Measurements from ENCODE around the gene TAS2R39. TPM values are rescaled to one million over a fixed set of nuclear protein-coding genes. Genes with fewer than 3 reads are reported as not detected.

The TAS2R39 gene
- total and polyA plus RNA-seq, 4 donors: not detected

- TF ChIP-seq REST (IDR thresholded peaks at IDR 0.05): no peak
Measured at GRCh38 chr7:143181349-143181748, 1.9 kb upstream of the TAS2R39 start (continued).

DNA sequence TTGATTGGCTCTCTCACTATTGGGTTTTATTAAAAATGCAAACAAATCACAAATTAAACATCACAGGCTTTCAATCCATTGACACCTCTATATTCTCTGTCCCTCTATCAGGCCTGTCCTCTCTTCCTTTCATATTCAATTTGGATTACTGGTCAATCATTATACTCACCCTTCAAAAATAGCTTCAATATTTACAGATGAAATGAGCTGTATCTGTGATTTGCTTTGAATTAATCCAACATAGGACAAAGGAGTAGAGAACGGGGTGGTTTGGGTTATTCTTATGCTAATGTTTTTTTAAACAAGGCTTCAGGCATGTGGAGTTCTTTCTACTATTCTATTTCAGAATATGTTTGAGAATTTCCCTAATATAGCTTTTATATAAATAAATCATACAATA, 2.3 kb downstream of the TAS2R39 start:
- Histone ChIP-seq H3K4me1 (ENCODE audit: control insufficient read depth in 4 of 4, insufficient read depth in 4 of 4, low read length in 3 of 4) (no peaks in the 10 kb centered on the region), H3K9me3 (ENCODE audit: control insufficient read depth in 4 of 4, low read length in 3 of 4) (no peaks in the 10 kb centered on the region), H3K27ac (ENCODE audit: low read depth in 1 of 2, low read length in 2 of 2) (no peak overlapping the region), H3K4me3 (ENCODE audit: low read depth in 1 of 3, low read length in 3 of 3) (no peak overlapping the region), H3K27me3 (ENCODE audit: control insufficient read depth in 4 of 4, insufficient read depth in 4 of 4, low read length in 3 of 4) (no peaks in the 10 kb centered on the region), H3K9ac (ENCODE audit: low read depth in 1 of 2, low read length in 2 of 2) (no peak overlapping the region), H3K36me3 (ENCODE audit: control insufficient read depth in 4 of 4, insufficient read depth in 3 of 4, low read depth in 1 of 4, low read length in 3 of 4) (no peaks in the 10 kb centered on the region)
- WGBS: 74% methylated on average over 1 of the region's 1 CpG
- DNase-seq (ENCODE audit: low spot score): no peak
- no peak for TF ChIP-seq FOXA1 (IDR thresholded peaks at IDR 0.05)
- TF ChIP-seq JUND (IDR thresholded peaks at IDR 0.05): no peak
- no peak for TF ChIP-seq YY1 (IDR thresholded peaks at IDR 0.05)
- no peak for TF ChIP-seq FOXA2 (IDR thresholded peaks at IDR 0.05)
- no peak for TF ChIP-seq RXRA (IDR thresholded peaks at IDR 0.05)
- TF ChIP-seq EGR1 (IDR thresholded peaks at IDR 0.05; ENCODE audit: low read depth in 2 of 2): no peak
- TF ChIP-seq SP1 (IDR thresholded peaks at IDR 0.05): no peak

DNA sequence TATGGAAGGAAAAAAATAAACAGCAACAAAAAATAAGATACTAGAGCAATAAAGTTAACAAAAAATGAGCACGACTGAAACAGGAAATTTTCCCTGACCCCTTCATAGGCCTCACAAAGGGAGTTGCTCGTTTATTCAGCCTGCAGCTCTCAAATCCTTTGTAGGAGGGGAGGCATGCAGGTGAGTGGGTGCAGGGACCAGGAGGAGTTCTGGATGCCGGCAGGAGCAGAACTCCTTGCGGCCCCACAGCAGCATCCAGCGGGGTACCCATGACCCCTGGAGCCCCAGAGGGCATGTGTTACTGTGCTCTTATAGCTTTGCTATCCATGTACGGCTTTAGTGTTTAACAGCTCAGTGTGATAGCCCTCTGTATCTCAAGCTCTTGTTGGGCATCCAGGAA, 5.8 kb downstream of the TAS2R39 start:
- H3K27me3 ChIP-seq (ENCODE audit: control insufficient read depth in 4 of 4, insufficient read depth in 4 of 4, low read length in 3 of 4): no peaks in the 10 kb centered on the region
- 76% methylated on average over 6 of the region's 6 CpGs for WGBS
- no peaks in the 10 kb centered on the region for H3K36me3 ChIP-seq (ENCODE audit: control insufficient read depth in 4 of 4, insufficient read depth in 3 of 4, low read depth in 1 of 4, low read length in 3 of 4)
- TF ChIP-seq NR2F2 (IDR thresholded peaks at IDR 0.05) (no peak), RXRA (IDR thresholded peaks at IDR 0.05) (no peak), TAF1 (conservative IDR thresholded peaks at IDR 0.05) (no peak), YY1 (IDR thresholded peaks at IDR 0.05) (no peak), CTCF (IDR thresholded peaks at IDR 0.05; ENCODE audit: low read depth, low read length, missing input control) (no peak), FOXA2 (IDR thresholded peaks at IDR 0.05) (no peak)
- TF ChIP-seq, protein P1, sequence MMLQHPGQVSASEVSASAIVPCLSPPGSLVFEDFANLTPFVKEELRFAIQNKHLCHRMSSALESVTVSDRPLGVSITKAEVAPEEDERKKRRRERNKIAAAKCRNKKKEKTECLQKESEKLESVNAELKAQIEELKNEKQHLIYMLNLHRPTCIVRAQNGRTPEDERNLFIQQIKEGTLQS (IDR thresholded peaks at IDR 0.05): no peak
- no peak overlapping the region for H3K27ac ChIP-seq (ENCODE audit: low read depth in 1 of 2, low read length in 2 of 2)
- H3K4me3 ChIP-seq (ENCODE audit: low read depth in 1 of 3, low read length in 3 of 3): no peak overlapping the region
- H3K9me3 ChIP-seq (ENCODE audit: control insufficient read depth in 4 of 4, low read length in 3 of 4): no peaks in the 10 kb centered on the region
- no peaks in the 10 kb centered on the region for H3K4me1 ChIP-seq (ENCODE audit: control insufficient read depth in 4 of 4, insufficient read depth in 4 of 4, low read length in 3 of 4)
- DNase-seq (ENCODE audit: low spot score): no peak
- no peak overlapping the region for H3K9ac ChIP-seq (ENCODE audit: low read depth in 1 of 2, low read length in 2 of 2)

DNA sequence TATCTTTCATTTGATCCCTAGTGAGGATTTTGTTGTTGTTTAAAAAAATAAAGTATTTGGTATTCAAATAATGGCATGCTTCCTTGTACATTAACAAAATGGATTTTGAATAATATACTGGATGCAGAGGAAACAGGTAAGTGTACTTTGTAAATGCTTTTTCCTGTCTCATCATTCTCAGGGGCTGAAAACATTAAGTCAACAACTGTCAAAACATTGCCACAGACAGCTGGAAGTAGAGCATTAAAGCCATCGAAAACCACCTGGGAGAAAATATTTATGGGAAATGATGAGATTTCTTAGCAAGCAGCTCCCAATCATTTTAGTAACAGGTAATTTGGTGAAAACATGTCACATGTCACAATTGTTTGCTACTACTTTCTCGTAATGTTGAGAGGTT, 10.7 kb downstream of the TAS2R39 start:
- WGBS: 89% methylated on average over 2 of the region's 2 CpGs
- DNase-seq (ENCODE audit: low spot score): no peak
- no peak overlapping the region for H3K27ac ChIP-seq (ENCODE audit: low read depth in 1 of 2, low read length in 2 of 2)
- no peaks in the 10 kb centered on the region for H3K36me3 ChIP-seq (ENCODE audit: control insufficient read depth in 4 of 4, insufficient read depth in 3 of 4, low read depth in 1 of 4, low read length in 3 of 4)
- no peak overlapping the region for H3K9ac ChIP-seq (ENCODE audit: low read depth in 1 of 2, low read length in 2 of 2)
- H3K27me3 ChIP-seq (ENCODE audit: control insufficient read depth in 4 of 4, insufficient read depth in 4 of 4, low read length in 3 of 4): no peaks in the 10 kb centered on the region
- no peak overlapping the region for H3K4me3 ChIP-seq (ENCODE audit: low read depth in 1 of 3, low read length in 3 of 3)
- H3K4me1 ChIP-seq (ENCODE audit: control insufficient read depth in 4 of 4, insufficient read depth in 4 of 4, low read length in 3 of 4): no peaks in the 10 kb centered on the region
- no peaks in the 10 kb centered on the region for H3K9me3 ChIP-seq (ENCODE audit: control insufficient read depth in 4 of 4, low read length in 3 of 4)
- TF ChIP-seq NR2F2 (IDR thresholded peaks at IDR 0.05) (no peak), HNF4A (conservative IDR thresholded peaks at IDR 0.05) (no peak), EGR1 (IDR thresholded peaks at IDR 0.05; ENCODE audit: low read depth in 2 of 2) (no peak), TAF1 (conservative IDR thresholded peaks at IDR 0.05) (no peak), REST (IDR thresholded peaks at IDR 0.05) (no peak), JUND (IDR thresholded peaks at IDR 0.05) (no peak)
- TF ChIP-seq, protein P2, sequence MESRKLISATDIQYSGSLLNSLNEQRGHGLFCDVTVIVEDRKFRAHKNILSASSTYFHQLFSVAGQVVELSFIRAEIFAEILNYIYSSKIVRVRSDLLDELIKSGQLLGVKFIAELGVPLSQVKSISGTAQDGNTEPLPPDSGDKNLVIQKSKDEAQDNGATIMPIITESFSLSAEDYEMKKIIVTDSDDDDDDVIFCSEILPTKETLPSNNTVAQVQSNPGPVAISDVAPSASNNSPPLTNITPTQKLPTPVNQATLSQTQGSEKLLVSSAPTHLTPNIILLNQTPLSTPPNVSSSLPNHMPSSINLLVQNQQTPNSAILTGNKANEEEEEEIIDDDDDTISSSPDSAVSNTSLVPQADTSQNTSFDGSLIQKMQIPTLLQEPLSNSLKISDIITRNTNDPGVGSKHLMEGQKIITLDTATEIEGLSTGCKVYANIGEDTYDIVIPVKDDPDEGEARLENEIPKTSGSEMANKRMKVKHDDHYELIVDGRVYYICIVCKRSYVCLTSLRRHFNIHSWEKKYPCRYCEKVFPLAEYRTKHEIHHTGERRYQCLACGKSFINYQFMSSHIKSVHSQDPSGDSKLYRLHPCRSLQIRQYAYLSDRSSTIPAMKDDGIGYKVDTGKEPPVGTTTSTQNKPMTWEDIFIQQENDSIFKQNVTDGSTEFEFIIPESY (IDR thresholded peaks at IDR 0.05): no peak
